GM19351 (cell line): ENCODE data around the gene EXO5.
"Not testable (repeated sequence)": the region's sequence is repeated elsewhere in the genome, so short reads cannot be mapped to it uniquely, and the experiment has no call there.

ENCODE experiments used
- ATAC-seq: cut with Tn5 transposase; IDR thresholded peaks from one replicate; pipeline ENCODE4 v1.9.1; 2021; ENCODE audit warnings: mild to moderate bottlenecking, moderate library complexity; ENCODE audit not compliant: unreplicated experiment

EXO5 gene

GRCh38 chr1:40546957-40547356, 38.4 kb downstream of the EXO5 start:
- ATAC-seq = no peak

GRCh38 chr1:40553017-40553416, 44.5 kb downstream of the EXO5 start:
- ATAC-seq = no peak

DNA sequence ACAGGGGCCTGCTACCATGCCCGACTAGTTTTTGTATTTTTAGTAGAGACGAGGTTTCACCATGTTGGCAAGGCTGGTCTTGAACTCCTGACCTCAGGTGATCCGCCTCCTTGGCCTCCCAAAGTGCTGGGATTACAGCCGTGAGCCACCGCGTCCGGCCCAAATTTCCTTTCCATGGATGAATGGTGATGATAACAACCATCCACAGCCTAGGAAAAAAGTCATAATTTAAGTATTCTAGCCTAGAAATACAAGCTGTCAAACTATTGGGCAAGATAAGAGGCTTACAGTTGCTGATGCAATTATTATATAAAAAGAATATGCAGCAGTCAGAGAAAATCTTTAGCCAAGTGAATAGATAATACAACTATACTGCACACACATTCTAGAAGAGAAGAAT, 46.2 kb downstream of the EXO5 start:
- ATAC-seq = not testable (repeated sequence)

DNA sequence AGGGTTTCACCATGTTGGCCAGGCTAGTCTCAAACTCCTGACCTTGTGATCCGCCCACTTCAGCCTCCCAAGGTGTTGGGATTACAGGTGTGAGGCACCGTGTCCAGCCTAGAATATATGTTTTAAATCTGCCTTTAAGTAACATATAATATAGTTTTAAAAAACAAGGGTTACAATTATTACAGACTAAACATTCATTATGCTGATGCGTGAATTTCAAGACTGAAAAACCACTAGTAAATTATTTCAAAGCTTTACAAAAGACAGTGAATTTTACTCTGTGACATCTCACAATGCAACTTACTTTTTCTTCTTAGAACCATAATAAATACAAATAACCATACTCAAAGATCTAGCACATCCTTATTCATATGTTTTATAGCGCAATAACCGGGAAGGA, 47.6 kb downstream of the EXO5 start:
- no peak for ATAC-seq

DNA sequence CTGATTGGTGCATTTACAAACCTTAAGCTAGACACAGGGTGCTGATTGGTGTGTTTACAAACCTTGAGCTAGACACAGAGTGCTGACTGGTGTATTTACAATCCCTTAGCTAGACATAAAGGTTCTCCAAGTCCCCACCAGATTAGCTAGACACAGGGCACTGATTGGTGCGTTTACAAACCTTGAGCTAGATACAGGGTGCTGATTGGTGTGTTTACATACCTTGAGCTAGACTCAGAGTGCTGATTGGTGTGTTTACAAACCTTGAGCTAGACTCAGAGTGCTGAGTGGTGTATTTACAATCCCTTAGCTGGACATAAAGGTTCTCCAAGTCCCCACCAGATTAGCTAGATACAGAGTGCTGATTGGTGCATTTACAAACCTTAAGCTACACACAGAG, 49.7 kb downstream of the EXO5 start:
- ATAC-seq = not testable (repeated sequence)

GRCh38 chr1:40562185-40562584, 53.6 kb downstream of the EXO5 start:
- ATAC-seq = no peak

DNA sequence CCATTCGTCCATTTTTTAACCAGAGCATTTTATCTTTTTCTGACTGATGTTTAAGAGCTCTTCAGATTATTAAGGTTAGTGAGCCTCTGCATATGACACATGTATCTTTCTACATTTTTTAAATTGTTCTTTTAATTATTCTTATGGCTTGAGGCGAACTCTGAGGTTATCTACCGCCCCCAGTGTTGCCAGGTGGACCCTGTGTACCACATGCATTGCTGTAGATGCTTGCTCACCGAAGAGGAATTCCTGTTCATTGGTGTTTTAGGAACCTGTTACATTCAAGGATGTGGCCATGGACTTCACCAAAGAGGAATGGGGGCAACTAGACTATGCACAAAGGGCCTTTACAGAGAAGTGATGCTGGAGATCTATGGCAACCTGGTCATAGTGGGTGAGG, 54.7 kb downstream of the EXO5 start:
- ATAC-seq = no peak

DNA sequence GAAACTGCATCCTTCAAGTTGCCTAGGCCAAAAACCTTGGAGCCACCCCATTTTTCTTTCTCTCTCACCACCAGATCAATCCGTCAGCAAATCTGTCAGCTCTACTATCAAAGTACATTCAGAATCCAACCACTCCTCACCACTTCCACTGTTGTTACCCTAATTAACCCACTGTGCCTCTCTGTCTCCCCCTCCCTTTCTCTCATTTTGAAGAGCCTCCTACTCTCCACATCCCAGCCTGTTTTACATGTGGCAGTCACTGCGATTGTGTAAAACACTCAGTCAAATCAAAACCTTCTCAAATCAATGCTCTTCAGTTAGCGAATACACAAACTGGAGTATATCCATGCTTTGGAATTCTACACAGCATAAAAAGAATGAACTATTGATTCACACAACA, 55.9 kb downstream of the EXO5 start:
- ATAC-seq = no peak

DNA sequence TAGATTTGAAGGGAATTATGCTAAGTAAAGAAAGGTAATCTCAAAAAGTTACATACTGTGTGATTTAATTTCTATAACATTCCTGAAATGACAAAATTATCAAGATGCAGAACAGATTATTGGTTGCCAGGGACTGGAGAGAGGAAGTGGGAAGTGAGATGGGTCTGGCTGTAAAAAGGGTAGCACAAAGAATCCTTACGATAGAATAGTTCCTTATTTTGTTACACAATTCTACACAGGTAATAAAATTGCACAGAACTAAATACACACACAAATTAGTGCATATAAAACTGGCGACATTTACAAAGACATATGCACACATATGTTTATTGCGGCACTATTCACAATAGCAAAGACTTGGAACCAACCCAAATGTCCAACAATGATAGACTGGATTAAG, 56.3 kb downstream of the EXO5 start:
- no peak for ATAC-seq
